GM11168 (cell line): ENCODE measurements around the gene MBD3L4.
"Not testable (repeated sequence)": the region's sequence is repeated elsewhere in the genome, so short reads cannot be mapped to it uniquely, and the experiment has no call there.

Source experiments
- in situ Hi-C: fragments of 300-500 bp; cut with MboI; formaldehyde crosslinking; loops from one replicate; pipeline ENCODE4 v1.12.0; 2022; ENCODE audit warnings: low sequenced_read_pairs; ENCODE audit not compliant: unreplicated experiment

Gene MBD3L4

GRCh38 chr19:7052896-7053295 is 12.9 kb upstream of the MBD3L4 start:
- in situ Hi-C loops, result not testable (repeated sequence)

- in situ Hi-C loops, result not testable (repeated sequence)
Observed at GRCh38 chr19:7051421-7051820, 11.4 kb upstream of the MBD3L4 start.

GRCh38 chr19:7049021-7049420 is 9.0 kb upstream of the MBD3L4 start, which contains the start of gene MBD3L2:
Gene MBD3L2 (plus strand): TSS chr19:7049321. CDS start chr19:7049374, 53 bp downstream.
- in situ Hi-C loops, result not testable (repeated sequence)

- in situ Hi-C loops, result not testable (repeated sequence)
Observed at GRCh38 chr19:7041563-7041962, 1.6 kb upstream of the MBD3L4 start.

GRCh38 chr19:7030278-7030677 is 9.7 kb downstream of the MBD3L4 start, which contains the start of gene MBD3L5:
Gene MBD3L5 (plus strand): TSS chr19:7030578. CDS start chr19:7030612, 34 bp downstream.
- in situ Hi-C loops, result not testable (repeated sequence)

GRCh38 chr19:7028790-7029189 is 11.2 kb downstream of the MBD3L4 start:
- in situ Hi-C loops, result not testable (repeated sequence)

- in situ Hi-C loops, result not testable (repeated sequence)
Observed at GRCh38 chr19:7021331-7021730, 18.6 kb downstream of the MBD3L4 start, which contains the start of gene MBD3L2B. Gene MBD3L2B (minus strand): TSS chr19:7021431. CDS start chr19:7021397, 34 bp downstream.

- in situ Hi-C loops, result no loop called here
Observed at GRCh38 chr19:7018828-7019227, 21.2 kb downstream of the MBD3L4 start.

- in situ Hi-C loops, result no loop called here
Observed at GRCh38 chr19:7013678-7014077, 26.3 kb downstream of the MBD3L4 start.

- in situ Hi-C loops, result no loop called here
Observed at GRCh38 chr19:7010722-7011593, 29.0 kb downstream of the MBD3L4 start.

GRCh38 chr19:7007859-7008258 is 32.1 kb downstream of the MBD3L4 start:
- in situ Hi-C loops, result no loop called here

GRCh38 chr19:7006135-7006704 is 33.8 kb downstream of the MBD3L4 start:
- in situ Hi-C loops, result no loop called here

- in situ Hi-C loops, result no loop called here
Observed at GRCh38 chr19:7004313-7004931, 35.6 kb downstream of the MBD3L4 start.

GRCh38 chr19:7000816-7001215 is 39.2 kb downstream of the MBD3L4 start:
- in situ Hi-C loops, result no loop called here

- in situ Hi-C loops, result no loop called here
Observed at GRCh38 chr19:7000333-7000732, 39.6 kb downstream of the MBD3L4 start.

- in situ Hi-C loops, result no loop called here
Observed at GRCh38 chr19:6999933-7000332, 40.0 kb downstream of the MBD3L4 start.

GRCh38 chr19:6997679-6998445 is 42.1 kb downstream of the MBD3L4 start:
- in situ Hi-C loops, result no loop called here

GRCh38 chr19:6996810-6997209 is 43.2 kb downstream of the MBD3L4 start:
- in situ Hi-C loops, result no loop called here

- in situ Hi-C loops, result no loop called here
Observed at GRCh38 chr19:6995054-6995453, 44.9 kb downstream of the MBD3L4 start.

GRCh38 chr19:6988257-6988656 is 51.7 kb downstream of the MBD3L4 start:
- in situ Hi-C loops, result no loop called here
